ENCODE data around the gene FCMR. TPM values are rescaled to one million over a fixed set of nuclear protein-coding genes. Genes with fewer than 3 reads are reported as not detected.
A peak's percentile ranks its signal among the peaks of the same experiment; 100 is the strongest.

Gene FCMR
- total and polyA plus RNA-seq, 2 experiments from 2014 or later: 0.84 TPM; not detected in 1

DNA sequence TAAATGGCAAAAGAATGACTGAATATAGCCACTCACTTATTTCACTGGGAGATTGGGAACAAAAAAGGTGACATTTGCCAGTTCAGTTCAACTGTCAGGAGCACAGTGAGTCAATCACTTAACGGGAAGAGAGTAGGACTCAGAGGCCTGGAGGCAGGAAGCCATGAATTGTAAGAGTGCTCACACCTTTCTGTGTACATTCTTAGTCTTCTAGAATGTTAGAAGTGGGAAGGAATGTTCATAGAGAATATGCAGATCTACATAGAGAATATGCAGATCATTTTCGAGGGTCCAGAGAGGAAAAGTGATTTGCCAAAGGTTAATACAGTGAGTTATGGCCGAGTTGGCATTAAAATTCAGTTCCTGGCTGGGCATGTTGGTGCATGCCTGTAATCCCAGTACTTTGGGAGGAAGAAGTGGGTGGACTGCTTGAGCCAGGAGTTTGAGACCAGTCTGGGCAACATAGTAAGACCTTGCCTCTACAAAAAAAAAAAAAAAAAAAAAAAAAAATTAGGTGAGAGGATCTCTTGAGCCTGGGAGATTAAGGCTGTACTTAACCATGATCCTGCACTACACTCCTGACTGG, 48.0 kb downstream of the FCMR start:
- ATAC-seq (no peak), DNase-seq (ENCODE audit: low spot score) (no peak)
- H3K27ac ChIP-seq (ENCODE audit: low read depth): no peak overlapping the region
- no peaks in the 10 kb centered on the region for H3K4me1 ChIP-seq (ENCODE audit: insufficient read depth)
- H3K4me1 Mint-ChIP-seq: no peaks in the 10 kb centered on the region
- TF ChIP-seq ZNF114 (CRISPR knock-in tag; IDR thresholded peaks at IDR 0.05) (no peak), EZH2phosphoT487 (IDR thresholded peaks at IDR 0.05; ENCODE audit: unreplicated experiment) (no peak), JUNB (IDR thresholded peaks at IDR 0.05; ENCODE audit: unreplicated experiment) (no peak), STAT1 (IDR thresholded peaks at IDR 0.05; ENCODE audit: unreplicated experiment) (no peak), POLR2AphosphoS5 (IDR thresholded peaks at IDR 0.05; ENCODE audit: low read depth) (no peak), NANOG (IDR thresholded peaks at IDR 0.05; ENCODE audit: borderline replicate concordance) (no peak), EZH2 (IDR thresholded peaks at IDR 0.05; ENCODE audit: low read depth, unreplicated experiment) (no peak)
- TF ChIP-seq, protein P1, sequence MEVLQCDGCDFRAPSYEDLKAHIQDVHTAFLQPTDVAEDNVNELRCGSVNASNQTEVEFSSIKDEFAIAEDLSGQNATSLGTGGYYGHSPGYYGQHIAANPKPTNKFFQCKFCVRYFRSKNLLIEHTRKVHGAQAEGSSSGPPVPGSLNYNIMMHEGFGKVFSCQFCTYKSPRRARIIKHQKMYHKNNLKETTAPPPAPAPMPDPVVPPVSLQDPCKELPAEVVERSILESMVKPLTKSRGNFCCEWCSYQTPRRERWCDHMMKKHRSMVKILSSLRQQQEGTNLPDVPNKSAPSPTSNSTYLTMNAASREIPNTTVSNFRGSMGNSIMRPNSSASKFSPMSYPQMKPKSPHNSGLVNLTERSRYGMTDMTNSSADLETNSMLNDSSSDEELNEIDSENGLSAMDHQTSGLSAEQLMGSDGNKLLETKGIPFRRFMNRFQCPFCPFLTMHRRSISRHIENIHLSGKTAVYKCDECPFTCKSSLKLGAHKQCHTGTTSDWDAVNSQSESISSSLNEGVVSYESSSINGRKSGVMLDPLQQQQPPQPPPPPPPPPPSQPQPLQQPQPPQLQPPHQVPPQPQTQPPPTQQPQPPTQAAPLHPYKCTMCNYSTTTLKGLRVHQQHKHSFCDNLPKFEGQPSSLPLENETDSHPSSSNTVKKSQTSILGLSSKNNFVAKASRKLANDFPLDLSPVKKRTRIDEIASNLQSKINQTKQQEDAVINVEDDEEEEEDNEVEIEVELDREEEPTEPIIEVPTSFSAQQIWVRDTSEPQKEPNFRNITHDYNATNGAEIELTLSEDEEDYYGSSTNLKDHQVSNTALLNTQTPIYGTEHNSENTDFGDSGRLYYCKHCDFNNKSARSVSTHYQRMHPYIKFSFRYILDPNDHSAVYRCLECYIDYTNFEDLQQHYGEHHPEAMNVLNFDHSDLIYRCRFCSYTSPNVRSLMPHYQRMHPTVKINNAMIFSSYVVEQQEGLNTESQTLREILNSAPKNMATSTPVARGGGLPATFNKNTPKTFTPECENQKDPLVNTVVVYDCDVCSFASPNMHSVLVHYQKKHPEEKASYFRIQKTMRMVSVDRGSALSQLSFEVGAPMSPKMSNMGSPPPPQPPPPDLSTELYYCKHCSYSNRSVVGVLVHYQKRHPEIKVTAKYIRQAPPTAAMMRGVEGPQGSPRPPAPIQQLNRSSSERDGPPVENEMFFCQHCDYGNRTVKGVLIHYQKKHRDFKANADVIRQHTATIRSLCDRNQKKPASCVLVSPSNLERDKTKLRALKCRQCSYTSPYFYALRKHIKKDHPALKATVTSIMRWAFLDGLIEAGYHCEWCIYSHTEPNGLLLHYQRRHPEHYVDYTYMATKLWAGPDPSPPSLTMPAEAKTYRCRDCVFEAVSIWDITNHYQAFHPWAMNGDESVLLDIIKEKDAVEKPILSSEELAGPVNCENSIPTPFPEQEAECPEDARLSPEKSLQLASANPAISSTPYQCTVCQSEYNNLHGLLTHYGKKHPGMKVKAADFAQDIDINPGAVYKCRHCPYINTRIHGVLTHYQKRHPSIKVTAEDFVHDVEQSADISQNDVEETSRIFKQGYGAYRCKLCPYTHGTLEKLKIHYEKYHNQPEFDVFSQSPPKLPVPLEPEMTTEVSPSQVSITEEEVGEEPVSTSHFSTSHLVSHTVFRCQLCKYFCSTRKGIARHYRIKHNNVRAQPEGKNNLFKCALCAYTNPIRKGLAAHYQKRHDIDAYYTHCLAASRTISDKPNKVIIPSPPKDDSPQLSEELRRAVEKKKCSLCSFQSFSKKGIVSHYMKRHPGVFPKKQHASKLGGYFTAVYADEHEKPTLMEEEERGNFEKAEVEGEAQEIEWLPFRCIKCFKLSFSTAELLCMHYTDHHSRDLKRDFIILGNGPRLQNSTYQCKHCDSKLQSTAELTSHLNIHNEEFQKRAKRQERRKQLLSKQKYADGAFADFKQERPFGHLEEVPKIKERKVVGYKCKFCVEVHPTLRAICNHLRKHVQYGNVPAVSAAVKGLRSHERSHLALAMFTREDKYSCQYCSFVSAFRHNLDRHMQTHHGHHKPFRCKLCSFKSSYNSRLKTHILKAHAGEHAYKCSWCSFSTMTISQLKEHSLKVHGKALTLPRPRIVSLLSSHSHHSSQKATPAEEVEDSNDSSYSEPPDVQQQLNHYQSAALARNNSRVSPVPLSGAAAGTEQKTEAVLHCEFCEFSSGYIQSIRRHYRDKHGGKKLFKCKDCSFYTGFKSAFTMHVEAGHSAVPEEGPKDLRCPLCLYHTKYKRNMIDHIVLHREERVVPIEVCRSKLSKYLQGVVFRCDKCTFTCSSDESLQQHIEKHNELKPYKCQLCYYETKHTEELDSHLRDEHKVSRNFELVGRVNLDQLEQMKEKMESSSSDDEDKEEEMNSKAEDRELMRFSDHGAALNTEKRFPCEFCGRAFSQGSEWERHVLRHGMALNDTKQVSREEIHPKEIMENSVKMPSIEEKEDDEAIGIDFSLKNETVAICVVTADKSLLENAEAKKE (CRISPR knock-in tag; IDR thresholded peaks at IDR 0.05): no peak
- TF ChIP-seq, protein P2, sequence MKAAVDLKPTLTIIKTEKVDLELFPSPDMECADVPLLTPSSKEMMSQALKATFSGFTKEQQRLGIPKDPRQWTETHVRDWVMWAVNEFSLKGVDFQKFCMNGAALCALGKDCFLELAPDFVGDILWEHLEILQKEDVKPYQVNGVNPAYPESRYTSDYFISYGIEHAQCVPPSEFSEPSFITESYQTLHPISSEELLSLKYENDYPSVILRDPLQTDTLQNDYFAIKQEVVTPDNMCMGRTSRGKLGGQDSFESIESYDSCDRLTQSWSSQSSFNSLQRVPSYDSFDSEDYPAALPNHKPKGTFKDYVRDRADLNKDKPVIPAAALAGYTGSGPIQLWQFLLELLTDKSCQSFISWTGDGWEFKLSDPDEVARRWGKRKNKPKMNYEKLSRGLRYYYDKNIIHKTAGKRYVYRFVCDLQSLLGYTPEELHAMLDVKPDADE (IDR thresholded peaks at IDR 0.05): no peak
- TF ChIP-seq, protein P3, sequence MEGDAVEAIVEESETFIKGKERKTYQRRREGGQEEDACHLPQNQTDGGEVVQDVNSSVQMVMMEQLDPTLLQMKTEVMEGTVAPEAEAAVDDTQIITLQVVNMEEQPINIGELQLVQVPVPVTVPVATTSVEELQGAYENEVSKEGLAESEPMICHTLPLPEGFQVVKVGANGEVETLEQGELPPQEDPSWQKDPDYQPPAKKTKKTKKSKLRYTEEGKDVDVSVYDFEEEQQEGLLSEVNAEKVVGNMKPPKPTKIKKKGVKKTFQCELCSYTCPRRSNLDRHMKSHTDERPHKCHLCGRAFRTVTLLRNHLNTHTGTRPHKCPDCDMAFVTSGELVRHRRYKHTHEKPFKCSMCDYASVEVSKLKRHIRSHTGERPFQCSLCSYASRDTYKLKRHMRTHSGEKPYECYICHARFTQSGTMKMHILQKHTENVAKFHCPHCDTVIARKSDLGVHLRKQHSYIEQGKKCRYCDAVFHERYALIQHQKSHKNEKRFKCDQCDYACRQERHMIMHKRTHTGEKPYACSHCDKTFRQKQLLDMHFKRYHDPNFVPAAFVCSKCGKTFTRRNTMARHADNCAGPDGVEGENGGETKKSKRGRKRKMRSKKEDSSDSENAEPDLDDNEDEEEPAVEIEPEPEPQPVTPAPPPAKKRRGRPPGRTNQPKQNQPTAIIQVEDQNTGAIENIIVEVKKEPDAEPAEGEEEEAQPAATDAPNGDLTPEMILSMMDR (conservative IDR thresholded peaks at IDR 0.05; ENCODE audit: low read depth in 2 of 2): no peak
- TF ChIP-seq, protein P4, sequence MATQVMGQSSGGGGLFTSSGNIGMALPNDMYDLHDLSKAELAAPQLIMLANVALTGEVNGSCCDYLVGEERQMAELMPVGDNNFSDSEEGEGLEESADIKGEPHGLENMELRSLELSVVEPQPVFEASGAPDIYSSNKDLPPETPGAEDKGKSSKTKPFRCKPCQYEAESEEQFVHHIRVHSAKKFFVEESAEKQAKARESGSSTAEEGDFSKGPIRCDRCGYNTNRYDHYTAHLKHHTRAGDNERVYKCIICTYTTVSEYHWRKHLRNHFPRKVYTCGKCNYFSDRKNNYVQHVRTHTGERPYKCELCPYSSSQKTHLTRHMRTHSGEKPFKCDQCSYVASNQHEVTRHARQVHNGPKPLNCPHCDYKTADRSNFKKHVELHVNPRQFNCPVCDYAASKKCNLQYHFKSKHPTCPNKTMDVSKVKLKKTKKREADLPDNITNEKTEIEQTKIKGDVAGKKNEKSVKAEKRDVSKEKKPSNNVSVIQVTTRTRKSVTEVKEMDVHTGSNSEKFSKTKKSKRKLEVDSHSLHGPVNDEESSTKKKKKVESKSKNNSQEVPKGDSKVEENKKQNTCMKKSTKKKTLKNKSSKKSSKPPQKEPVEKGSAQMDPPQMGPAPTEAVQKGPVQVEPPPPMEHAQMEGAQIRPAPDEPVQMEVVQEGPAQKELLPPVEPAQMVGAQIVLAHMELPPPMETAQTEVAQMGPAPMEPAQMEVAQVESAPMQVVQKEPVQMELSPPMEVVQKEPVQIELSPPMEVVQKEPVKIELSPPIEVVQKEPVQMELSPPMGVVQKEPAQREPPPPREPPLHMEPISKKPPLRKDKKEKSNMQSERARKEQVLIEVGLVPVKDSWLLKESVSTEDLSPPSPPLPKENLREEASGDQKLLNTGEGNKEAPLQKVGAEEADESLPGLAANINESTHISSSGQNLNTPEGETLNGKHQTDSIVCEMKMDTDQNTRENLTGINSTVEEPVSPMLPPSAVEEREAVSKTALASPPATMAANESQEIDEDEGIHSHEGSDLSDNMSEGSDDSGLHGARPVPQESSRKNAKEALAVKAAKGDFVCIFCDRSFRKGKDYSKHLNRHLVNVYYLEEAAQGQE (IDR thresholded peaks at IDR 0.05; ENCODE audit: unreplicated experiment): no peak
- peaks cover 5% of the 10 kb centered on the region for H3K27me3 Mint-ChIP-seq (ENCODE audit: insufficient read depth, low read depth, poor library complexity)
- 0 out of 2 replicates have a peak, but pooled peaks cover 3% of the 10 kb centered on the region for H3K36me3 ChIP-seq (ENCODE audit: insufficient read depth)
- H3K4me2 ChIP-seq: no peak overlapping the region
- H3K4me3 Mint-ChIP-seq: no peak overlapping the region
- H3K27me3 ChIP-seq (ENCODE audit: insufficient read depth): no peaks in the 10 kb centered on the region
- H3K79me2 ChIP-seq (replicated peaks; ENCODE audit: insufficient read depth): no peaks in the 10 kb centered on the region
- no peak overlapping the region for H3K4me3 ChIP-seq
- peaks cover 8% of the 10 kb centered on the region; the same call in 1 of the 3 replicates for H3K36me3 Mint-ChIP-seq (ENCODE audit: low read depth)
- no peaks in the 10 kb centered on the region for H3F3A ChIP-seq (replicated peaks; ENCODE audit: low read depth)
- 0 out of 2 replicates have a peak overlapping the region, but pooled peaks have one; percentile 33 for H3K27ac Mint-ChIP-seq
- peaks cover 12% of the 10 kb centered on the region; the same call in 1 of the 2 replicates for H3K9me2 ChIP-seq (ENCODE audit: insufficient read depth)
- peaks cover 24% of the 10 kb centered on the region for H3K9me3 Mint-ChIP-seq
- H2AFZ ChIP-seq: peak overlapping the region; percentile 89; the same call in 1 of the 2 replicates
- no peaks in the 10 kb centered on the region for H4K20me1 ChIP-seq (replicated peaks; ENCODE audit: insufficient read depth)
